GM19455 (cell line): ENCODE data around the gene SS18L1.

ENCODE experiments used
- ATAC-seq: cut with Tn5 transposase; IDR thresholded peaks from one replicate; pipeline ENCODE4 v1.9.1; 2021; ENCODE audit not compliant: unreplicated experiment

SS18L1 gene

DNA sequence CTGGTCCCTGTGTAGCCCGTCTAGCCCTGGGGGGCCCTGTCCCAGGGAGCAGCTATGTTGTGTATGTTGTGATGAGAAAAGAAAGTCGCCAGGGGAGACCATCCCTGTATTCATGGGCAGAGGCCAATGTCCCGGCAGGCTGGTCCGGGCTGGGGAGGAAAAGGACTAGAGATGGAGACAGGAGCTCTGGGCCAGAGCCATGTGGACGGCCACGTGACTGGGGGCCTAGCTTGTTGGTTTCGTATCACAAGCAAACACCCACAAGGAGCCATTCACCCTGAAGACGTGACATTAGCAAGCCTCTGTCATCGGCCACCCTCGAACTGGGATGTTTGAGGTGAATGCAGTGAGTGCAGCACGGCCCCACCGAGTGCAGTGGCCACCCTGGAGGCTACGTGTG is 79.4 kb downstream of the SS18L1 start:
- no peak for ATAC-seq

- ATAC-seq, result no peak
Observed at GRCh38 chr20:62223571-62223970, 80.0 kb downstream of the SS18L1 start.

DNA sequence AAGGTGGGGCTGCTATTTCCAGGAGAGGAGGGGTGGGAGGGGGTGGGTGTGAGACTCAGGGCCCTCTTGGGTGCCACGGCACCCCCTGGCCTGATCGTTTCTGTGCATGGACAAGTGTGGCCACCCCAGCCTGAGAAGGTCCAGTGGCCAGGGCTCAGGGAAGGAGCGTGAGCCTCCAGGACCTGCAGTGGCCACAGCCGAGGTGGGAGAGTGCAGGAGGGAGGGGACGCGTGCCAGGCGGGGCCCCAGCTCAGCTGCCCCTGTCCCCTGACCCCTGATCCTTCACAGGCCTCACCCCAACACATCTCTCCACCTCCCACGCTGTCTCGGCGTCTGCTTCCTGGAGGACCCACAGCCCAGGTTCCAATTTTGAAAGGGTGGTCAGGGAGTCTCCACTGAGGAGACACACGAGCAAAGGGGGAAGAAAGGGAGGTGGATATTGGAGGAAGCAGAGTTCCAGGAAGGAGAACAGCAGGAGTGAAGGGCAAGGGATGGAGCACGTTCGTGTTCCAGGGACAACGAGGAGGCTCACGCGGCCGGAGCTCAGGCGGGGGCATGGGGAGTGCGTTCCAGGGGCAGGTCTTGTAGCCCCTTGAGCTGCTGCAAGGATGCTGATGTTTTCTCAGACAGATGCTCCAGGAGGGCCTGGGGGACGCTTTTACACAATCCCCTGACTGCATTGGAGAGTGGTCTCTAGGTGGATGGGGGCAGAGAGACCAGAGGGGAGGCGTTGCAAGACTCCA is 80.7 kb downstream of the SS18L1 start:
- ATAC-seq, result no peak

GRCh38 chr20:62225026-62225425 is 81.5 kb downstream of the SS18L1 start:
- ATAC-seq, result no peak

DNA sequence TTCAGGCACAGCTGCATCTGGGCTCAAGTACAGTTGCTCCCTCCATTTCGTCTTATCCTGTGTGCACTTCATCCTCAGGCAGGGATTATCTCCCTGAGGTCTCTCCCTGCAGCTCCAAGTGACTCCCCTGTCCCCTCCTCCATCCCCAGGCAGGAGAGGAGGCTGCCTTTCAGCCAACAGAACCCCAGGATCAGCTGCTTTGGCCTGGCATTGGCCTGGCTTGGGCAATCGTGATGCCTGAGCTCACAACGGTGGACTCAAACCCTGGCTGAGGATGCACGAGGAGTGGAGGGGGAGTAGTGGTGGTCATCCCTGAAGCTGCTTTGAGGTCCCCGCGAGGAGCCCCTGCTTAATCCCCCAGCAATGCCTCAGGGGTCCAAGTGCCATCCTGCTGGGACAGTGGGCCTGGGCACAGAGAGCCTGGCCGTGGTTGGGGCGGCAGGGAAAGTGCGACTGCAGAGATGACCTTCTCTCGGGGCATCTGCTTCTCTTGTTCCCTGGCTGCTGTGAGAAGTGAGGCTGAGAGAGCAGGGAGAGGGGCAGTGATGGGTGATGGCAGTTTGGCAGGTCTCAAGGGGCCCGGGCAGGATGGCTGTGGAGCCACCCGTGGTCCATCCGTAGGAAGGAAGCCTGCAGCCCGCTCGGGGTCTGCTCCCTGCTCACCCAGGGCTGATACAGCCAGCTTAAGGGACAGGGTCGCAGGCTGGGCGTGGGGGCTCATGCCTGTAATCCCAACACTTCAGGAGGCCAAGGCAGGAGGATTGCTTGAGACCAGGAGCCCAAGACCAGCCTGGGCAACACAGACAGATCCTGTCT is 82.5 kb downstream of the SS18L1 start:
- no peak for ATAC-seq

- ATAC-seq, result no peak
Observed at GRCh38 chr20:62226707-62227590, 83.4 kb downstream of the SS18L1 start.

- no peak for ATAC-seq
Observed at GRCh38 chr20:62227591-62227976, 84.0 kb downstream of the SS18L1 start.

DNA sequence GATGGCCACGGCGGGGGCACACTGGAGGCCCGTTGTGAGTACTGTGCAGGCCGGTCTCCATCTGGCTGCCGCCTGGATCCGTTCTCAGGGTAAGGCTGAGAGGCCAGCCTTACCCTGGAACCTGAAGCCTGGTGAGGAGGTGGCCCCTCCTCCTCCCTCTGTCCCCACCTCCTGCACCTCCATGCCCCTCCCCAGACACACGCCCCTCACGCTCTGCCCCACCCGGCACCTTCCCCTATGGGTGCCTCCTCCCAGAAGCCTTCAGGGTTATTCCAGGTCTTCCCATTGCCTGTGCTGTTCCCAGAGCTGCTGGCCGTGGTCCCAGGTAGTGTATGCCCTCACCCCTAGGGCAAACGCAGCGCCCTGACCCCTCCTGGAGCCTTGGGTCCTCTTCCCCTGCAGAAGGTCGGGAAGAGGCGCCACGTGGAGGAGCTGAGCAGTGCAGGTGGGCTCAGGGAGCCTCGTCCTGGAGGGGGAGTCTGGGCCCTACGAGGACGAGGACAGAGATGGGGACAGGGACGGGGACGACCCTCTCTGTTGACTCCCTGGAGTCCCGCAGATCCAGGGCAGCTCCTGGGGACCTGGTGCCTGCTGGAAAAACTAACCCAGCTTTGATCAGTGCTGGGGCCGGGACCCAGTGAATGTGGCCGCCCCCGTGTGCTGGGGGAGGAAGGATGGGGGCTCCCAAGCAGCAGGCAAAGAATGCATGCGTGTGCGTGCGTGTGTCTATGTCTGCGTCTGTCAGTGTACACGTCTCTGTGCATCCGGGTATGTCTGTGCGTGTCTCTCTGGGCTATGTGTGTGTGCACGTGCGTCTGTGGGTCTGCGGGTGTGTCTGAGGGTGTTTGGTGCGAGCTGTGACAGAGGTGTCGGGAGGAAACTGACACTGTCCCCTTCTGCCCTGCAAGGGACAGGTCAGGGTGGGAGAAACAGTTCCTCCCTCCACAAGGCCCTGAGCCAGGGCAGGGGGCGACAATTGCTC is 84.7 kb downstream of the SS18L1 start:
- no peak for ATAC-seq

DNA sequence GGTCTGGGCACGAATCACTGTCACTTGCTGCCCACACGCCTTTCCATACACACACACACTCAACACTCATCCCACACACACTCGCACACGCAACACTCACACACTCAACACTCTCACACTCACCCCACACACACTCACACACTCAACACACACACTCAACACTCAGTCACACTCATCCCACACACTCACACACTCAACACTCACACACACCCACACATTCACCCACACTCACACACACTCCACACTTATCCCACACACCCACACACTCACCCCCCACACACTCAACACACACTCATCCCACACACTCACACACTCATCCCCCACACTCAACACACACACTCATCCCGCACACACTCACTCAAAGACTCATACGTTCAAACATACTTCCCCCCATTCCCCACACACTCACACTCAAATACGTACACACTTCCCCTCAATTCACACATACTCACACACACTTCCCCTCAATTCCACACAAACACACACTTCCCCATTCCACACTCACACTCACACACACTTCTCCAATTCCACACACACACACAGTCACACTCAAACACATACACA is 85.5 kb downstream of the SS18L1 start:
- ATAC-seq, result no peak

DNA sequence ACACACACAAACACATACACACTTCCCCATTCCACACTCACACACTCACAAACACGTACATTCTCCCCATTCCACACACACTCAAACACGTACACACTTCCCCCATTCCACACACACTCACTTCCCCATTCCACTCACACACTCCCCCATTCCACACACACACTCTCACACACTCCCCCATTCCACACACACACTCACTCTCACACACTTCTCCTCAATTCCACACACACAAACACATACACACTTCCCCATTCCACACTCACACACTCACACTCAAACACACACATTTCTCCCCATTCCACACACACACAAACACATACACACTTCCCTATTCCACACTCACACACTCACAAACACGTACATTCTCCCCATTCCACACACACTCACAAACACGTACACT is 86.1 kb downstream of the SS18L1 start:
- no peak for ATAC-seq

GRCh38 chr20:62230276-62230675 is 86.7 kb downstream of the SS18L1 start:
- no peak for ATAC-seq

DNA sequence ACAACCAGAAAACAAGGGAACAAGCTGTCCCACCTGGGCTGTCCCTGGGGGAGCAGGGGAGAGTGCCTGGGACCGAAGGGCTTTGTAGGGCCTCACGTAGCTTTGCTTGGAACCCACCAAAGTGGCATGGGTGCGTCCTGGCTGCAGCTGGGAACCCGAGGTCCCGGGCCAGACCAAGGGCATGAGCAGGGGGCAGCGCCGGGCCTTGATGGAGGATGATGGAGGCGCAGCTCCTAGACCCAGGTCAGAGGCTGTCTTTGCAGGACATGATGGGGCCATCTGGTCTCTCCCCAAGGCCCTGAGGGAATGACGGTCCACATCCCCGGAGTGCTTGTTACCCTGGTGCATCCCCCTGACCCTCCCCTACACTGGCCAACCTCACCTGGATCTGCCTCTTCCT is 87.1 kb downstream of the SS18L1 start:
- ATAC-seq, result no peak

GRCh38 chr20:62231292-62231691 is 87.7 kb downstream of the SS18L1 start:
- ATAC-seq, result no peak
